Measurements from ENCODE around the gene SDK2.

DNA sequence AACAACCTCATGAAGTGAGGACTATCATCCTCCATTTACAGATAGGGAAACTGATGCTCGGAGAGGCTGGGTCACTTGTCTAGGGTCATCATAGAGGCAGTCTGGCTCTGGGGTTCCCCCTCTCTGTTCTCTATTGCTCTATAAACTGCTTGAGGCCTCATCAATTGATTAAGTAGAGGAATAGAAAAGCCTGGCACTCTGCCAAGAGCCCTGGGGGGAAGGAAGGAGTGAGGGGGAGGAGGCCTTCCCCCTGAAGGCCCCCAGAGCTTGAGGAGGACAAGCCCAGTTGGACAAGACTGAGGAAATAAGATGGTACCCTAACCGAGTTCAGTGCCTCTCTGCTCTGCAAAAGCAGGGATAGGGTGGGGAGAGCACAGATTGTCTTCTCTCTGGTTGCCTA is 21.0 kb downstream of the SDK2 start:
- no peak for TF ChIP-seq EZH2 (optimal IDR thresholded peaks at IDR 0.05; ENCODE audit: low read depth, low read length)
- TF ChIP-seq, protein P1, sequence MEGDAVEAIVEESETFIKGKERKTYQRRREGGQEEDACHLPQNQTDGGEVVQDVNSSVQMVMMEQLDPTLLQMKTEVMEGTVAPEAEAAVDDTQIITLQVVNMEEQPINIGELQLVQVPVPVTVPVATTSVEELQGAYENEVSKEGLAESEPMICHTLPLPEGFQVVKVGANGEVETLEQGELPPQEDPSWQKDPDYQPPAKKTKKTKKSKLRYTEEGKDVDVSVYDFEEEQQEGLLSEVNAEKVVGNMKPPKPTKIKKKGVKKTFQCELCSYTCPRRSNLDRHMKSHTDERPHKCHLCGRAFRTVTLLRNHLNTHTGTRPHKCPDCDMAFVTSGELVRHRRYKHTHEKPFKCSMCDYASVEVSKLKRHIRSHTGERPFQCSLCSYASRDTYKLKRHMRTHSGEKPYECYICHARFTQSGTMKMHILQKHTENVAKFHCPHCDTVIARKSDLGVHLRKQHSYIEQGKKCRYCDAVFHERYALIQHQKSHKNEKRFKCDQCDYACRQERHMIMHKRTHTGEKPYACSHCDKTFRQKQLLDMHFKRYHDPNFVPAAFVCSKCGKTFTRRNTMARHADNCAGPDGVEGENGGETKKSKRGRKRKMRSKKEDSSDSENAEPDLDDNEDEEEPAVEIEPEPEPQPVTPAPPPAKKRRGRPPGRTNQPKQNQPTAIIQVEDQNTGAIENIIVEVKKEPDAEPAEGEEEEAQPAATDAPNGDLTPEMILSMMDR (IDR thresholded peaks at IDR 0.05; ENCODE audit: low read length), result no peak

Measured in MM.1S (cell line).